ENCODE results near the gene DLG5.
"Not testable (repeated sequence)": the region's sequence is repeated elsewhere in the genome, so short reads cannot be mapped to it uniquely, and the experiment has no call there.

The DLG5 gene

GRCh38 chr10:77789861-77790260, 136.7 kb downstream of the DLG5 start:
- no peak for DNase-seq

GRCh38 chr10:77789016-77789415, 137.5 kb downstream of the DLG5 start:
- no peak for DNase-seq

- DNase-seq, result no peak
These were observed 138.0 kb downstream of the DLG5 start for GRCh38 chr10:77788496-77789010.

- DNase-seq, result no peak
These were observed 139.1 kb downstream of the DLG5 start for GRCh38 chr10:77787440-77787839.

- DNase-seq, result no peak
These were observed 141.7 kb downstream of the DLG5 start for GRCh38 chr10:77784856-77785255.

- no peak for DNase-seq
These were observed 144.1 kb downstream of the DLG5 start for GRCh38 chr10:77782328-77783061.

GRCh38 chr10:77781451-77782327, 144.9 kb downstream of the DLG5 start:
- DNase-seq, result no peak

- DNase-seq, result no peak
These were observed 146.4 kb downstream of the DLG5 start for GRCh38 chr10:77780180-77780579.

- no peak for DNase-seq
These were observed 150.1 kb downstream of the DLG5 start for GRCh38 chr10:77776487-77776886.

GRCh38 chr10:77774940-77775391, 151.6 kb downstream of the DLG5 start:
- no peak for DNase-seq

GRCh38 chr10:77773631-77774426, 152.7 kb downstream of the DLG5 start:
- no peak for DNase-seq

- not testable (repeated sequence) for DNase-seq
These were observed 153.5 kb downstream of the DLG5 start for GRCh38 chr10:77772852-77773600.

GRCh38 chr10:77771851-77772250, 154.7 kb downstream of the DLG5 start:
- DNase-seq, result no peak

- DNase-seq, result no peak
These were observed 155.1 kb downstream of the DLG5 start for GRCh38 chr10:77771450-77771849.

GRCh38 chr10:77770868-77771175, 155.7 kb downstream of the DLG5 start:
- no peak for DNase-seq

GRCh38 chr10:77770081-77770867, 156.3 kb downstream of the DLG5 start:
- no peak for DNase-seq

- no peak for DNase-seq
These were observed 158.5 kb downstream of the DLG5 start for GRCh38 chr10:77768039-77768438.

GRCh38 chr10:77763453-77764430, 162.8 kb downstream of the DLG5 start:
- DNase-seq, result no peak

- not testable (repeated sequence) for DNase-seq
These were observed 168.1 kb downstream of the DLG5 start for GRCh38 chr10:77758406-77758805.
